Smooth muscle cell of the brain vasculature (primary cell): ENCODE data around the gene KLF6.
"Not testable (repeated sequence)": the region's sequence is repeated elsewhere in the genome, so short reads cannot be mapped to it uniquely, and the experiment has no call there.

Experiments
- DNase-seq: peaks from one replicate; pipeline ENCODE4 v3.0.0-alpha.2; 2012; ENCODE audit warnings: low read depth, low spot score

Gene KLF6

DNA sequence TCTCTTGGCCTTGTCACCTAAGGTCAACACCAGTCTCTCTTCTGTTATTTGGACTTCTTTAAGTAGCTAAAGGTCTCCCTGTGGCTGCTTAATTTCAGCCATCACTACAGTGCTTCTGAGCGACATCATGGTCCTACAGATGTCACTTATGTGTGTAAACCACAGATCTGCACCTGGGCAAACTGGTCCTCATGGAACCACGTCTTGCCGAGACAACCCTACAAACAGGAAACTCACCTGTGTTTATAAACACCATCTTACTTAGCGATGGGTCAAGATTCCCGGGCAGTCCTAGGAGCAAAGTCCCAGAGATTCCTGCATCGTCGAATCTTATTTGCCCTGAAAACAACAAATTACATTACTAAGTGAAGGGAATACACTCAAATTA, 27.8 kb downstream of the KLF6 start:
- no peak for DNase-seq

GRCh38 chr10:3756360-3756740, 28.7 kb downstream of the KLF6 start:
- DNase-seq = no peak

GRCh38 chr10:3755440-3756359, 29.3 kb downstream of the KLF6 start:
- DNase-seq = no peak

DNA sequence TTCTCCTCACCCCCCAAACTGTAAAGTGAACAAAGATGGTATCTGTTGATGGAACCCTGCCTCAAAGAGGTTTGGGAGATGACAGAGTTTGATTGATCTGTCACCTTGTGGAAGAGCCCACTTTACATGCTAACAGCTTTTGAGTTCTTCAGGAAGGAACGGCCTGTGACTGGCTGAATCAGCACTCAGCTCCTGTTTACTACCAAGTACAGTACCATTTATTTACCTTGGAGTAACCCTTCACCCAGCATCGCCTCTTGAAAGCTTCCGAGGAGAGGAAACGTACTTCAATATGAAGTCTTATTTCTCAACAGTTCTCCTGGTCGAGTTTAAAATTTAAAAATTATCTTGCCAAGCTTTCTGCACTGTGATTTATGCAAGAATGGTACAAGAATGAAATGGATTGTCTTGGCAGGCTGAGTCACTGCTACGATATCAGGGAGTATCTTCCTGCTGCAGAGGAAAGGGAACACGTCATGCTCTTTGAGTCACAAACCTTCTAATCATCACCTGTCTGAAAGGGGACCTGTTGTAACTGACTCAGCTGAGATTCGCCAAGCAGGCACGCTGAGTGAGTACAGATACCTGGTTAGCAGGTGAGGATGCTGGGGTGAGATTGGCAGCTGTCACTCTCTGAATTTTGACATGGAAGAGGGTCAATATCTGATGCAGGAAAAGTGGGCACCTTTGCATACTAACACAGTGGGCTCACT, 30.1 kb downstream of the KLF6 start:
- no peak for DNase-seq

DNA sequence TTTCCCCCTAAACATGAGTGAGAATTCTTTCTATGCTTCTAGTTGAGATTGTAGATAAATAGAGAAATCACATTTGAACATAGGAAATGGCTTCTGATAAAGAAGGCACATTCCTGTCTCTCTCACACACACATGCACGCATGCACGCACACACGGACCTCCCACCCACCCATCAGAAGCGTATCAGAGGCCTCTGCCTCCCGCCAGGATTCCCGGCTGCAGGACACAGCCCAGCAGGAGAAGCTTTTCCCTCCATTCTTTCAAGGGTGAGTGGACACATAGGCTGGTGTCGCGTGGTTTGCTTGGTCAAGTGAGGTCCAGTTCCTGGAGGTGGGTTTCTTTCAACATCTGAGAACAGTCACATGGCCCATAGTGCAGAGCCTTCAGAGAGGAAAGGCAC, 34.2 kb downstream of the KLF6 start:
- no peak for DNase-seq

DNA sequence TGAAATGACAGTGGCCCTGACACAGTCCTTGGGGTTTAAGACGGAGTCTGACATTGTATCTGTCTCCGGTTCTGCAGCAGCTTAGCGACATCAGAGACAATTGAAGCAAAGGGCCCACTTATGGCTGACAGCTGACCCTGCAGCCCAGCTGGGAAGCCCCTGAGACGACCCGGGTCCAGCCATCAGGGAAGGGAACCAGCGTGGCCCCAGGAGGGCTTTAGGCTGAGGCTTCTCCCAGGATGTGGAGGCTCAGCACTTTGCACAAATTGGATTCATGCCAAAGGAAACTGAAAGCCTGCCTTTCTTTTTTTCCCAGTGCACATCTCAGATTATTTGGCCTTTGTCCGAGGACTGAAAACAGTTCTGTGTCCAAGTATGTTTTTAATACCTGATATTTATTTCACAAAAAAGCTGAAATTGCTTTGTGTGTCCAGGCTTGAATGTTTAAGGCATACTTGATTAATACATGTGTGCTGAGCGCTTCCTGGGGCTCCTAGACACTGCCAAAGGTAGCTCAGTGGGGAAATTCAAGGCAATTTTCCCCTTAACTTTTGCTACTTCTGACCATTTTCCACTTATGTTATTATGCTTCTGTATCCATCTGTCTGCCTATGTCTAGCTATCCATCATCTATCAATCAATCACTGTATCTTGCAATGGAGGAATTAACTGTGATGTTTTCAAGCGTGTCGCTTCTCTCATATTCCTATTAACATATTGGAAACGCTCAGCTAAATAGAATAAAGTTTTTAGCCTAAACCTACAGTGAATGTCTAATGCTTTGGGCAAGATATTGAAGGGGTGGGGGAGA, 34.8 kb downstream of the KLF6 start:
- no peak for DNase-seq

GRCh38 chr10:3749600-3749999, 35.4 kb downstream of the KLF6 start:
- DNase-seq = no peak

DNA sequence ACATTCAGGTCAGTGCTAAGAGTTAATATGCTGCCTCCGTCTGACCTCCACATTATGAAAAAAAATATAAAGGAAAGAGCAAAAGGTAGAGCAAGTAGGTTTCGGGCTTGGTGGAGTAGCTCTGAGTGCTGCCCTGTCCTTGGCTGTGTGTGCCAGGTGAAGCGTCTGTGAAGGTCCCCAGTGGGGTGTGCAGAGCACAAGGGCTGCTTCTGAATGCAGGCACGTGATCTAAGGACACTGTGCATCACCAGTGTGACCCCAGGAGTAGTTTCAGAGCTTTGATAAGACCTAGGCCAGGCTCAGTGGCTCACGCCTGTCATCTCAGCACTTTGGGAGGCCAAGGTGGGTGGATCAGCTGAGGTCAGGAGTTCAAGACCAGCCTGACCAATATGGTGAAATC, 36.0 kb downstream of the KLF6 start:
- DNase-seq = no peak

- no peak for DNase-seq
Measured at GRCh38 chr10:3748484-3748883, 36.5 kb downstream of the KLF6 start.

DNA sequence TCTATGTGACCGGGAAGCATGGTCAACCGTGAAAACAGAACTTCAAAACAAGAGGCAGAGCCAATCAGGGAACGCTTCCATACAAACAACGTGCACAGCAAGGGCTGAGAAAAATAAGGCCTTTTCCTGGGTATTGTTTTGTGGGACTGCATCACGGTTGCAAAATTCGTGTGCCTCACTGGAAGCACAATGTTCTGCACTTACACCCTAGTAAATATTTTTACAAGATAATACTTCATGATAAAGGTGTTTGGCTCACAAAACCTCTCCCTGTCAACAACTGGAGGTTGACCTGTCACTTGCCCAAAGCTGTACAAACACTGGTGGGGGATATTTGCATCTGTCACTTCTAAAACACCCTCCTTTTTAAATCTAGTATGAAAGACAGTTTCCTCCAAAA, 37.0 kb downstream of the KLF6 start:
- no peak for DNase-seq

DNA sequence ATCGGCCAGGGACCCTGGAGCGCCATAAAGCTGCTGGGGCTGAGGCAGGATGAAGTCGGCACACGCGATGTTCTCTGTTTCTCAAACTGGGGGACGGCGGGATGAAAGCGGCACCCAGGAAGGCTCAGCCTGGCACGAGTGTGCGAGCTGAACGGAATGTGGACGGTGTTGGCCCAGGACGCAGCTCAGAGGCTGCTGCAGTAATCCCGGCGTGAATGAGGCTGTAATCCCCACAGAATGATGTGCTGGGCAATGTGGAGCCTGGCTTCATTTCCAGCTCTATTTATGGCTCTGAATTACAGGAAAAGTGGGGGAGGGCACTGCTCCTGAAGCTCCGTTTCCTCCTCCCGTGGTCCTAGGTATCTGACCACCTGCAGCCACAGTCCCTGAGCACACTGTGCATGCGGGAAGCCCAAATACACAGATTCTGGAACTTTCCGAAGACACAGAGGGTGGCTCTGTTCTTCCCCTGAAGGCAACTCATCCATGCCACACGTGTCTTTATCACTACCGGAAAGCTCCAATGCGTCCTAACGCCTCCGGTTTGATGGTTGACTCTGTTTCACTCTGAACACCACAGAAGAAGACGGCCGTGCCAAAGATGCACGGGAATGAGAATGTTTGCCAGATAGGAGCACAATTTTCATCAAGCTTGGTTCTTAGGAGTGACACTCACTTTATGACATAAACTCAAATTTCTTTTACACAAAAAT, 37.6 kb downstream of the KLF6 start:
- DNase-seq = no peak

GRCh38 chr10:3746634-3747033, 38.4 kb downstream of the KLF6 start:
- no peak for DNase-seq

DNA sequence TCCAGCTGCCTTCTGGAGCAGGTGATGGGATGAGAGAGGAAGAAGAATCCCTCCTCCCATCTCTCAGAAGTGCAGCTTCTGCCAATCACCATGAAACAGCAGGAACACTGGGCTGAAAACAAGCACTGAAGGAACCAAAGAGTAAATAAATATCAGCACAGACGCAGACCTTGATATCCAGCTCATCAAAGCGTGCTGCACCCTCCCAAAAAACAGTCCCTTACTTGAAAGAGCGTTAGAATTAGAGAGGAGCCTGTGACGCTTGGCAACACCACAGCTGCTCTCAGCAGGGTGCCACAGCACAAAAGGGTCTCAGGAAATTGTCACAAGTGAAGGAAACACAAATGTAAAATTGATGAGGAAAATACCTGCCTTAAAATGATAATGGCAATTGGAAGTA, 39.5 kb downstream of the KLF6 start:
- DNase-seq = no peak

- no peak for DNase-seq
Measured at GRCh38 chr10:3741688-3742461, 43.1 kb downstream of the KLF6 start.

DNA sequence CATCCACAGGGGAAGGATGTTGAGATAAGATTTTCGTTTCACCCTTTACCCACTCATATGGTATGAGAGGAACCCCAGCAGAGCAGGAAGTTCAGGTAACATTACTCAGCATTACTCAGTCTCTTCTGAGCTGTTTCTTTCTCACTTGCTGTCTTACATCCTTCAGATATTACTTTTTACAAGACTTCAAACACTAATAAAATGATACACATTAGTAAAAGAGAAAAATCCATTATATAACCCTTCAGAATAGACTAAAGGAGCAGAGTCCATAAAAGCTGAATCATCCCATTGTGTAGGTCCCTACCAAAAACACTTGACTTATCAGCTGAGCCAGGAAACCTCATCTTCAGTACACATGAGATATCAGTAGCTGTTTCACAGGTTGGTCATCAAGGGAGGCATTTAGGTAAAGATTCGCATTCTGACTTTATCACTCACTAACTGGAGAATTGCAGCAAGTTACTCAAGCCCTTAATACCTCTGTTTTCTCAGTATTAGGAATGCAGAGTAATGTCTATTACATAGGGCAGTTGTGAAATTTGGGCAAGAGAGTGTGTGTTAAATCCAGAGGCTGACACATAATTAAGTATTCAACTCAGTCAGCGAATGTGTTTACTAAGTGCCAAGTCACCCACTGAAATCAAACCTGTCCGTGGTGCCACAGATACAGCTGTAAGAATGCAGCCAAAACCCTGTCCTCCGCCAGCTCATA, 44.7 kb downstream of the KLF6 start:
- no peak for DNase-seq

DNA sequence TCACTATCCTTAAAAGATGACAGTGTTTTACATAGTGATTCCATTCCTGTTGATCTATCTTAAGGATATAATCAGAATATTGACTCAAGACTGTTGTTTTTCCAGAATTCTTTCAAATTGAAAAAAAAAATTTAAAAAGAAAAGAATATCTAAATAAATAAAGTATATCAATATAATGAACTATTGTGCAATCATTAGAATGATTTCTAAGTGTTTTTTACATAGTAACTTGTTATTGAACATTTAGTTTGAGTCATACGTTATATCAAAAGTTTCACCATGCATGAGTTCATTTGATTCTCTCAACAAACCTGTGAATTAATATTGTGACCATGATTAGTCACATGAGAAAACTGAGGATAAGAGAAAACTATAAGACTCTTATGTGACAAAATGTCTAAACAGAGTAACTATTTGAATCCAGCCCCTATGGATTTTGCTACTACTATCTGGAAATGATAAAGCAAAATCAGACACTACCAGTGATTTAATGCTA, 46.1 kb downstream of the KLF6 start:
- DNase-seq = no peak

DNA sequence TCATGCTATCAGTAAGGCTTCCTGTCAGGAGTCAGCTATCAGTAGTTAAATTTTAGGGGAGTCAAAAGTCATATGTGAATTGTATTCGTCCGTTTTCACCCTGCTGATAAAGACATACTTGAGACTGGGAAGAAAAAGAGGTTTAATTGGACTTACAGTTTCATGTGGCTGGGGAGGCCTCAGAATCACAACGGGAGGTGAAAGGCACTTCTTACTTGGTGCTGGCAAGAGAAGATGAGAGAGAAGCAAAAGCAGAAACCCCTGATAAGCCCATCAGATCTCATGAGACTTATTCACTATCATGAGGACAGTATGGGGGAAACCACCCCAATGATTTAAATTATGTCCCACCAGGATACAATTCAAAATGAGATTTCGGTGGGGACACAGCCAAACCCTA, 47.1 kb downstream of the KLF6 start:
- DNase-seq = no peak

- DNase-seq = no peak
Measured at GRCh38 chr10:3735175-3735574, 49.8 kb downstream of the KLF6 start.

DNA sequence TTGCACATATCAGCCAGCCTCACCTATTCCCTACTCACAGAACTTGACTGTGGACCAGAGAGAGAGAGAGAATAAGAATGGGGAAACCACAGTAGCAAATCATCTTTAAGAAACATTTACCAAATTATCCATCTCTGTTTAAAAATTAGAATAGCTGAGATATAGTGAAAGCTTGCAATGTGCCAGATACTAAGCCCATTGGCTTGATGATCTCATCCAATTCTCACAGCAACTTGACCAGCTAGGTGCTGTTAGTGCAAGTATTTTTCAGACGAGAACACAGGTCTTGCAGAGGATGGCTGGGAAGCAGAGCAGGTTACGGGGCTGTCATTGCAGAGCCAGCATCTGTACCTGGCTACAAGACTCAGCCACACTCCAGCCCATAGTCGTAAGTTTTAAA, 50.9 kb downstream of the KLF6 start:
- DNase-seq = no peak

- DNase-seq = not testable (repeated sequence)
Measured at GRCh38 chr10:3732183-3732582, 52.8 kb downstream of the KLF6 start.
